Retinal pigment epithelial cell (primary cell): Measurements from ENCODE around the gene COCH.

ENCODE experiments used
- DNase-seq: peaks from one replicate; pipeline ENCODE4 v3.0.0-alpha.2; 2010; ENCODE audit warnings: low read depth
- H3K4me3 ChIP-seq: 2 replicates; pipeline ENCODE4 v1.5.1; 2011; ENCODE audit warnings: mild to moderate bottlenecking, low read length, control low read depth, moderate library complexity
- CTCF ChIP-seq: conservative IDR thresholded peaks from 2 replicates; pipeline ENCODE4 v1.5.1; 2011; ENCODE audit warnings: low read depth, low read length, control low read depth, inconsistent platforms

Gene COCH

GRCh38 chr14:30861200-30861599 lies 13.2 kb upstream of the COCH start:
- H3K4me3 ChIP-seq, result no peak overlapping the region
- no peak for DNase-seq
- no peak for TF ChIP-seq CTCF

- no peak for DNase-seq
- TF ChIP-seq CTCF, result no peak
Measured at GRCh38 chr14:30864934-30865333, 9.4 kb upstream of the COCH start.

GRCh38 chr14:30868736-30869135 lies 5.6 kb upstream of the COCH start:
- TF ChIP-seq CTCF, result no peak
- H3K4me3 ChIP-seq, result no peak overlapping the region
- DNase-seq, result no peak

More at GRCh38 chr14:30864934-30865333, 9.4 kb upstream of the COCH start:
- no peak overlapping the region for H3K4me3 ChIP-seq

GRCh38 chr14:30869551-30870155 lies 4.7 kb upstream of the COCH start:
- no peak overlapping the region for H3K4me3 ChIP-seq
- no peak for DNase-seq
- TF ChIP-seq CTCF, result no peak

- no peak overlapping the region for H3K4me3 ChIP-seq
- no peak for TF ChIP-seq CTCF
- DNase-seq, result no peak
Measured at GRCh38 chr14:30872602-30873001, 1.8 kb upstream of the COCH start.

GRCh38 chr14:30873308-30874119 lies 845 bp upstream of the COCH start:
- no peak for TF ChIP-seq CTCF
- H3K4me3 ChIP-seq, result peak overlapping the region; percentile 11
- DNase-seq, result no peak
